ENCODE data around the gene SULT4A1. TPM values are rescaled to one million over a fixed set of nuclear protein-coding genes. Genes with fewer than 3 reads are reported as not detected.

Gene SULT4A1
- total and polyA plus RNA-seq, 2 experiments from 2014 or later = 1.1 to 2.8 TPM

DNA sequence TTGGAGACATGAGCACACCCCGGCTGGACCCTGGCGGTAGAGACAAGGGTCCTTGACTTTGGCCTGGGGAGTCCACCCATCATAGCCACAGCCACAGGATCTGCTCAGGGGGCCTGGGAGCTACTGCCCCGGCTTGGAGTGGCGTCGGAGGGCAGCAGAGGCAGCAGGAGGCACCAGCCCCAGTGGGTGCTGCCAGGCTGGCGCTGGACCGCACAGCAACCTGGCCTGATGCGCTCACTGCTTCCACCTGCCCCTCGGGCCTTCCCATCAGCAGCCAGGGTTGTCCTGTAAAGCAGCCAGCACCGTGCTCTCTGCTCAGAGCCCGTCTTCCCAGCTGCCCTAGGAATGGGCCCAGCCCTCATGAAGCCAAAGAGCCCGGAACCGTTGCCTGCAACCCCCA lies 21.9 kb downstream of the SULT4A1 start:
- no peak for DNase-seq (ENCODE audit: low spot score)
- H3K9me2 ChIP-seq (replicated peaks; ENCODE audit: insufficient read depth) = no peaks in the 10 kb centered on the region
- TF ChIP-seq EZH2phosphoT487 (IDR thresholded peaks at IDR 0.05; ENCODE audit: low read depth, severe bottlenecking, unreplicated experiment) = no peak
- TF ChIP-seq, protein P1, sequence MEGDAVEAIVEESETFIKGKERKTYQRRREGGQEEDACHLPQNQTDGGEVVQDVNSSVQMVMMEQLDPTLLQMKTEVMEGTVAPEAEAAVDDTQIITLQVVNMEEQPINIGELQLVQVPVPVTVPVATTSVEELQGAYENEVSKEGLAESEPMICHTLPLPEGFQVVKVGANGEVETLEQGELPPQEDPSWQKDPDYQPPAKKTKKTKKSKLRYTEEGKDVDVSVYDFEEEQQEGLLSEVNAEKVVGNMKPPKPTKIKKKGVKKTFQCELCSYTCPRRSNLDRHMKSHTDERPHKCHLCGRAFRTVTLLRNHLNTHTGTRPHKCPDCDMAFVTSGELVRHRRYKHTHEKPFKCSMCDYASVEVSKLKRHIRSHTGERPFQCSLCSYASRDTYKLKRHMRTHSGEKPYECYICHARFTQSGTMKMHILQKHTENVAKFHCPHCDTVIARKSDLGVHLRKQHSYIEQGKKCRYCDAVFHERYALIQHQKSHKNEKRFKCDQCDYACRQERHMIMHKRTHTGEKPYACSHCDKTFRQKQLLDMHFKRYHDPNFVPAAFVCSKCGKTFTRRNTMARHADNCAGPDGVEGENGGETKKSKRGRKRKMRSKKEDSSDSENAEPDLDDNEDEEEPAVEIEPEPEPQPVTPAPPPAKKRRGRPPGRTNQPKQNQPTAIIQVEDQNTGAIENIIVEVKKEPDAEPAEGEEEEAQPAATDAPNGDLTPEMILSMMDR (IDR thresholded peaks at IDR 0.05; ENCODE audit: poor library complexity) = no peak
- no peak for TF ChIP-seq EZH2 (IDR thresholded peaks at IDR 0.05; ENCODE audit: borderline replicate concordance)

DNA sequence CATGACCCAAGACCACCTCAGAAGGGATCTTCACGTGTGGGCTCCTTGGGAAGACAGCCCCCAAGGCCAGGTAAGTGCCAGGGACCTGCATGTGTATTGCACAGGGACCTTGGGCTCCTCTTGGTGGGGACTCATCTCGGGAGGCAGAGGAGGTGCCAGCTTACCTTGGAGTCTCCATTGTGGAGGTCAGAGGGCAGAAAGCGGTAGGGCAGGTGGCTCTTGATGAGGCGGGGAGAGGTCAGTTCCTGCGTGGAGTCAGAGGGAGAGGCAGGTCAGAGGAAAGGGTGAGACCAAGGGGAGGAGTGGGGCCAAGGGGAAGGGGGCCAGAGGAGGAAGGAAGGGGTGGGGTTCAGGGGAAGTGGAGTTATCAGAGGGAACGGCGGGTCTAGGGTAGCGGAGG lies 22.5 kb downstream of the SULT4A1 start:
- no peak for DNase-seq (ENCODE audit: low spot score)
- H3K4me2 ChIP-seq = no peak overlapping the region
- no peaks in the 10 kb centered on the region for H3K79me2 ChIP-seq
- no peaks in the 10 kb centered on the region for H4K20me1 ChIP-seq (ENCODE audit: insufficient read depth, poor library complexity, severe bottlenecking)
- 74% methylated on average over 6 of the region's 8 CpGs for WGBS (ENCODE audit: low lambda C conversion rate, missing lambda C conversion rate)
- no peaks in the 10 kb centered on the region for H3K9me2 ChIP-seq (replicated peaks; ENCODE audit: insufficient read depth)
- H3K36me3 ChIP-seq (replicated peaks; ENCODE audit: insufficient read depth, low read depth) = no peaks in the 10 kb centered on the region
- no peak for TF ChIP-seq EZH2 (IDR thresholded peaks at IDR 0.05; ENCODE audit: borderline replicate concordance)
- TF ChIP-seq EZH2phosphoT487 (IDR thresholded peaks at IDR 0.05; ENCODE audit: low read depth, severe bottlenecking, unreplicated experiment) = no peak
- TF ChIP-seq, protein P1 (IDR thresholded peaks at IDR 0.05; ENCODE audit: poor library complexity) = no peak
- H3K4me1 ChIP-seq (ENCODE audit: insufficient read depth) = no peaks in the 10 kb centered on the region
- H2AFZ ChIP-seq = no peak overlapping the region
- no peak overlapping the region for H3K27ac ChIP-seq
- H3K9me3 ChIP-seq (ENCODE audit: low read depth) = no peaks in the 10 kb centered on the region
- no peak overlapping the region for H3K4me3 ChIP-seq
- no peaks in the 10 kb centered on the region for H3K27me3 ChIP-seq

More for the DNA sequence above, 21.9 kb downstream of the SULT4A1 start:
- Histone ChIP-seq H3K36me3 (replicated peaks; ENCODE audit: insufficient read depth, low read depth) (no peaks in the 10 kb centered on the region), H2AFZ (no peak overlapping the region), H3K4me1 (ENCODE audit: insufficient read depth) (no peaks in the 10 kb centered on the region), H3K27me3 (no peaks in the 10 kb centered on the region), H3K27ac (no peak overlapping the region), H3K79me2 (no peaks in the 10 kb centered on the region), H4K20me1 (ENCODE audit: insufficient read depth, poor library complexity, severe bottlenecking) (no peaks in the 10 kb centered on the region), H3K4me3 (no peak overlapping the region), H3K4me2 (no peak overlapping the region), H3K9me3 (ENCODE audit: low read depth) (no peaks in the 10 kb centered on the region)
- WGBS (ENCODE audit: low lambda C conversion rate, missing lambda C conversion rate) = 90% methylated on average over 12 of the region's 13 CpGs

DNA sequence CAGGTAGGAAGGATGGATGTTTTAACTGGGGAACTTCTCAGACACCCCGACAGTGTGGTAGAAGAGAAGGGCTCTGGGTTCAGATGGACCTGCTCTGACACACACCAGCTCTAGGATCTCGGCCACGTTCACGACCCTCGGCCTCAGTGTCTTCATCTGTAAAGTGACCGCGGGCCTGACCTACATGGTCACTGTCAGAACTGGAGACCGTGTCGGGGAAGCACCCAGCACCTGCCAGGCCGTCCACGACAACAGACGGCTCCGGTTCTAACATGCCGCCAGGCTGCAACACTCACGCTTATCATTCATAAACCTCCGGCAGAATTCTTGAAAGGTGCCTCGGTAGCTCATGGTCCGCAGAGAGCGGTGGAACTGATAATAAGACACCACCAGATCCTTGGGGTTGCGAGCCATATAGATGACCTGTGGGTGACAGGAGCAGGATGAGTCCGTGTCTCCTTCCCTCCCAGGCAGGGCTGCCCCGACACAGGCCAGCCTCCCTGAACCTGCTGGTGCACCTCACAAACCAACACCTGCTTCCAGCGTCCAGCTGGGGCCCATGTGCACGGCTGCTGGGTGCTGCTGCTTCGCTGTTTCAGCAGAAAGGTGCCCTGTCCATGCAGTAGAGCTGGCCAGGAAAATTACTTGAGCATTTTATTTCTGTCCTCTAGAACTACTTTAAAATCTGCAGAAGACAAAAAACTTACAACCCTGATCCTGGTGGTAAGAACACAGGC lies 23.6 kb downstream of the SULT4A1 start:
- TF ChIP-seq EZH2phosphoT487 (IDR thresholded peaks at IDR 0.05; ENCODE audit: low read depth, severe bottlenecking, unreplicated experiment) = no peak
- Histone ChIP-seq H4K20me1 (ENCODE audit: insufficient read depth, poor library complexity, severe bottlenecking) (no peaks in the 10 kb centered on the region), H3K9me2 (replicated peaks; ENCODE audit: insufficient read depth) (no peaks in the 10 kb centered on the region), H3K4me2 (no peak overlapping the region), H3K79me2 (no peaks in the 10 kb centered on the region), H2AFZ (no peak overlapping the region), H3K27me3 (no peaks in the 10 kb centered on the region), H3K4me3 (no peak overlapping the region), H3K4me1 (ENCODE audit: insufficient read depth) (no peaks in the 10 kb centered on the region), H3K36me3 (replicated peaks; ENCODE audit: insufficient read depth, low read depth) (no peaks in the 10 kb centered on the region), H3K27ac (no peak overlapping the region), H3K9me3 (ENCODE audit: low read depth) (no peaks in the 10 kb centered on the region)
- no peak for DNase-seq (ENCODE audit: low spot score)
- WGBS (ENCODE audit: low lambda C conversion rate, missing lambda C conversion rate) = 92% methylated on average over 25 of the region's 25 CpGs

DNA sequence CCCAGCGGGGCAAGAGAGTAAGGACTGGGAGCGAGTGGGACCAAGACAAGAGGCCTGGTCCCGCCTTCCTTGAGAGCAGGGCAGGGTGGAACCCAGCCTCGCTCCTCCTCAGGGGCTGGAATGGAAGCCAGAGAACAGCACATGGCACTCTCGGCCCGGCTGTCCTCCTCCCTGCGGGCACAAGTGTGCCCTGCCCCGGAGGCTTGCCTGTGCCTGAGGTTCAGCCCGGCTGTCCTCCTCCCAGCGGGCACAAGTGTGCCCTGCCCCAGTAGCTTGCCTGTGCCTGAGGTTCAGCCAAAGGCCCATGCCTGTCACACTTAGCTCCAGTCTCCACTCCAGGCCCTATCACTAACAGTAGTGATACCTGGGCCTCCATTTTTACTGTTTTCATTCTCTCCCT lies 24.2 kb downstream of the SULT4A1 start:
- Histone ChIP-seq H3K9me3 (ENCODE audit: low read depth) (no peaks in the 10 kb centered on the region), H3K4me3 (no peak overlapping the region), H3K27me3 (no peaks in the 10 kb centered on the region), H2AFZ (no peak overlapping the region), H3K9me2 (replicated peaks; ENCODE audit: insufficient read depth) (no peaks in the 10 kb centered on the region), H3K4me1 (ENCODE audit: insufficient read depth) (no peaks in the 10 kb centered on the region), H3K4me2 (no peak overlapping the region), H4K20me1 (ENCODE audit: insufficient read depth, poor library complexity, severe bottlenecking) (no peaks in the 10 kb centered on the region), H3K27ac (no peak overlapping the region), H3K36me3 (replicated peaks; ENCODE audit: insufficient read depth, low read depth) (no peaks in the 10 kb centered on the region), H3K79me2 (no peaks in the 10 kb centered on the region)
- TF ChIP-seq EZH2phosphoT487 (IDR thresholded peaks at IDR 0.05; ENCODE audit: low read depth, severe bottlenecking, unreplicated experiment) = no peak
- TF ChIP-seq, protein P1 (IDR thresholded peaks at IDR 0.05; ENCODE audit: poor library complexity) = no peak
- TF ChIP-seq EZH2 (IDR thresholded peaks at IDR 0.05; ENCODE audit: borderline replicate concordance) = no peak
- no peak for DNase-seq (ENCODE audit: low spot score)
- 98% methylated on average over 9 of the region's 10 CpGs for WGBS (ENCODE audit: low lambda C conversion rate, missing lambda C conversion rate)

Data from hepatocyte (in vitro differentiated cells).